Raji (cell line): ENCODE data around the gene DGKG.

Experiments
- POLR2A ChIP-seq: IDR thresholded peaks from 2 replicates; pipeline ENCODE4 v1.6.1; 2011; ENCODE audit warnings: low read depth, low read length, control low read depth; ENCODE audit not compliant: insufficient read depth

The DGKG gene

DNA sequence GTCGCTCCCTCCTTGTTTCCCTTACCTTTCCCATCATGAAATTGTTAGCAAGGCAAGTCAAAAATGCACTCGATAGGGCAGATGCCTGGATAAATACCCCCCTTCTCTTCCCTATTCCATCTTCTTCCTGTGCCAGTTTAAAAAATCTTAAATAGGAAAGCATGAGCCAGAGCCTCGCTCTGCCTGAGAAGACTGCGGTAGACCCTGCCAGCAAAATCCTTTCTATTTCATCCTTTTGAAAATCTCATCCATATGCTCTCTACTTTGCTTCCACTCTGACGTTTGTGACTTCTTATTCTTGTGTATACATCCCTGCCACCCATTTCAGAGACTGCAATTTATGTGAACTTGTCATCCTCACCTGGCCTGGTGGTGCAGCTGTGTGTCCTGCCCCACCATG is 138.6 kb downstream of the DGKG start:
- TF ChIP-seq POLR2A, result no peak

DNA sequence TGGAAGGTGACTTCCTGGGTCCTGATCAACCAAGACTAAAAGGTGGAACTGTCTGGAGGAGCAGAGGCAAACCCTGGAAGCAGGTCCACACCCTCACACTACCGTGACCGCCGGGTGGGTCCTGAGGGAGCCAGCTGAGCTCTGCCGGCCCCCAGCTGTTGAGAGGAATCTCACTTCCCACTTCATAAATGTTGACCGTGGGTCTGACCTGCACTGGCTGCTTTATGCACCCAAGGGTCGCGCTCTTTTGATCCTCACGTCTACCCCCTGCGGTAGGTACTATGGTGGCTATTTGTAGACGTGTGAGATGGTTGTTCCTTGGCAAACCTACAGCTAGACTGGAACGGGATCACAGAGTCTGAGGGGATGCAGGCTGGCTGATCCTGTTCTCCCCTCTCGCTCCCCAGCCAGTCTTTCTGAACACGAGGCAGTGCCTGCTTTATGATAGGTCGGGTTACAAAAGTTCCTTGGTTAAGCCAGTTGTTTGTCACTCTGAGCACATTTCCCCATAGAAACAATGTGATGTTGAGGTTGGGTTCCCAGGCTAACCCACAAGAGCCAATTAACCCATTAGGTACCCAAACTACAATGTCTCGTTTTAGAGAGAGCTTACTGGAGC is 140.2 kb downstream of the DGKG start:
- no peak for TF ChIP-seq POLR2A

GRCh38 chr3:186220911-186221645 is 141.0 kb downstream of the DGKG start:
- TF ChIP-seq POLR2A, result no peak

GRCh38 chr3:186220365-186220764 is 141.7 kb downstream of the DGKG start:
- no peak for TF ChIP-seq POLR2A

GRCh38 chr3:186219211-186219638 is 142.8 kb downstream of the DGKG start:
- TF ChIP-seq POLR2A, result no peak

DNA sequence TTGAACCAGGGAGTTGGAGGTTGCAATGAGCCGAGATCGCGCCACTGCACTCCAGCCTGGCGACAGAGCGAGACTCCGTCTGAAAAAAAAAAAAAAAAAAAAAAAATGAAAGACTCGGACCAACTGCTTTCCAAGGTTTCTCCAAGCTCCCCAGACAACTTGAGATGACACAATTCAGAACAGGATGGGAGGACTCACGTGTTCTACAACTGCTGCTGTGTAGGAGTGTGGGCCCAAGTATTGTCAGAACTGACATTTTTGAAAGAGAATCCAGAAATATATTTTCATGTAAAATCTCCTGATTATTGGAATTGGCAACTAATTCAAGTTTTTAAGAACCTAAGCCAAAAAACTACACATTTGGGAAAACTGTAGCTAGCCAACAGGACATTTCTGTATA is 143.6 kb downstream of the DGKG start:
- TF ChIP-seq POLR2A, result no peak

- TF ChIP-seq POLR2A, result no peak
Observed at GRCh38 chr3:186217820-186218164, 144.2 kb downstream of the DGKG start.

DNA sequence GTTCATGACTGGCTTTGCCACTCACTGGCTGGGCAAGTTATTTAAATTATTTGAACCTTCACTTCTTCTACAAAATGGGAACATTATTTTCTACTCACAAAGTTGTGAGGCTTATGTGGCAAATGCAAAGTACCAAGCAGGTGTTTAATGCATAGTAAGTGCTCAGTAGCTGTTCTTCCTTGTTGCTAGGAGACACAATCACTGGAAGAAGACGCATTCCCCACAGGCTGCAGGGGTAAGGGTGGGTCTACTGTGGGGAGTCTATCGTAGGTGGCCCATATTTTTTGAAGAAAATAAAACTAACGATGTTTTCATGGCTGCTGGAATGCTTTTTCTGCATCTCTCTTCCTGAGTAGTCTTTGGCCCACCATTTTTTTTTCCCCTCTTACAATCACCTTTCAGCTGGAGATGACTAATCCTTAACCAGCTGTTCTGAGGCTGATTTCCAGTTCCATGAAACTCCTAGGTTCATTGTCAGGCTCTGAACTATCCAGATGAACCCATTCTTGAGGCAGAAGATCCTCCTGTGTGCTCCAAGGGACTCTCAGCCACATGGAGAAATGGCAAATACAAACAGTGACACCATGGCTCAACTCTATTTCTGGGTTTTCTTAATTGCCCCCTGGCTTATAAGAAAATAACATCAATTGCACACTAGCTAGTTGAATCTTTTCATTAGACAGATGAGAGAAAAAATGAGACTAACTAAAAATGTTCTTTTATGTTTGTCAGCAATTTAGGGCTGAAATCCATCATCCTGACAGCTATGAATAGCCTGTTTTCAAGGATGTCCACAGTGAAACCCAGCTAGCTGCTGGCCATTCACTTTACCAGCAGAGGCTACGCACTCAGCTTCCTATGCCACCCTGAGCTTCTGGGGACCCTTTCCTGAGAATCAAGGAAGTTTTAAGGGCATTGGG is 144.9 kb downstream of the DGKG start:
- no peak for TF ChIP-seq POLR2A

- no peak for TF ChIP-seq POLR2A
Observed at GRCh38 chr3:186214670-186215069, 147.4 kb downstream of the DGKG start.

GRCh38 chr3:186213946-186214345 is 148.1 kb downstream of the DGKG start:
- no peak for TF ChIP-seq POLR2A

- no peak for TF ChIP-seq POLR2A
Observed at GRCh38 chr3:186212611-186213010, 149.4 kb downstream of the DGKG start.

DNA sequence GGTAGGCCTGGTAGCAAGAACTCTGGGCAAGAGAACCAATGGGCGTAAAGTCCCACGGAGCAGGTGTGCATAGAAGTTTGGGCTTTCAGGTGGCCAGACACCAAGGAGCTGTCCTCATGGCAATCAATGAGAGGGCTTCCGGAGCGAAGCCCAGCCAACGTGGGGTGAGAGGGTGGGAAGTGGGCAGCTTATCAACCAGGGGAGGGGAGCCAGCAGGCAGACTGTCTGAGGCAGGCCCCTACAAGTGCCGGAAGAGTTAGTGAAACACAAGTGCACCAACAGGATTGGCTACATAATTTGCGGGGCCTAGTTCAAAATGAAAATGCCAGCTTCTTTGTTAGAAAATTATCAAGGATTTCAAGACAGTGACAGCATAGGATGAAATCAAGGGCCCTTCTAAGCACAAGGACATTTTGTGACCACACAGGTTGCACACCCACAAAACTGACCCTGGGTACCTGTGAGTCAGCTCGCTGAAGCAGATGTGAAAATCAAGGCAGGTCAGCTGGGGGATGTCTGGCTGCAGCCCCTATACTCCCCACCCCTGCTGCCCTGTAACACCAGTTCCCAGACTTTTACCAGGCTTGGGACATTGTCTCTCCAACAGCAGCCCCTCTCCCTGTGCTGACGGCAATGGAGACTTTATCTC is 151.1 kb downstream of the DGKG start:
- no peak for TF ChIP-seq POLR2A

- TF ChIP-seq POLR2A, result no peak
Observed at GRCh38 chr3:186209810-186210752, 152.0 kb downstream of the DGKG start.

DNA sequence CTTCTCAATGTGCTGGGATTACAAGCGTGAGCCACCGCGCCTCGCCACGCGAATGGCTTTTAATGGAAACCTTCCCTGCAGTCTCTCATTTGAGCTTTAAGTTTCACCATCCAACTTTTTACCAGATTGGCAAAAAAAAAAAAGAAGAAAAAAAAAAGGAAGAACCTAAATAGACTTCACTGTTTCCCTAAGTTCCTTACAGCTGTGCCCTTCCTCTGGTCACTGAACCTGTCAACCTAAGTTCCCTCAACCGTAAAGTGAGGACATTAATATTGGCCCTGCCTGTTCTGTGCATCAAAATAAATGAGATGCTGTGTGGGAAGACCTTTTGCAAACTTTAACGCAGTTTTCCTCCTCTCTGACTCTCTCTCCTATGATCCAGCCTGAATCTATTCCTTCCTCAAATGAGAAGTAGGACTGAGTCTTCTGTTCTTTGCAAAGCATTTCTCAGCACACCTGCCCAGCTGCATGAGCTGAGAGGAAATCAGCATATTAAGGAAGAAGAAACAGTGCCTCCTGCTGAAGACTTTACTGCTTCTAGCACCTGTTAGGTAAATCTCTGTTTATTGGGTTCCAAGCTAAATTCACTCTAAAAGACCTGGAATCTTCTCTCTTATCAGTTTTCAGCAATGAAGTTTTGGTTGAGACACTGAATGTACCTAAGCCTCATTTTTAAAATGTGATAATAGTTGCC is 153.6 kb downstream of the DGKG start:
- TF ChIP-seq POLR2A, result no peak
